Keratinocyte (primary cell): ENCODE measurements around the gene SYNDIG1. TPM values are rescaled to one million over a fixed set of nuclear protein-coding genes. Genes with fewer than 3 reads are reported as not detected.

Experiments used
- DNase-seq: peaks from one replicate; pipeline ENCODE4 v3.0.0-alpha.2; 2011; ENCODE audit warnings: low read depth, missing footprints, low spot score
- FAIRE-seq: peaks from 2 replicates; lab custom pipeline; 2011; peaks lifted over from hg19 to GRCh38; lab: Jason Lieb, UNC
- H2AFZ ChIP-seq: 2 replicates; pipeline ENCODE4 v1.6.0; 2012; ENCODE audit warnings: low read length, control low read depth, inconsistent platforms; ENCODE audit not compliant: control insufficient read depth
- H3K27ac ChIP-seq: 2 replicates; pipeline ENCODE4 v1.5.1; 2011; ENCODE audit warnings: low read length; ENCODE audit not compliant: control insufficient read depth, insufficient read depth
- H3K27me3 ChIP-seq: 3 replicates; pipeline ENCODE4 v1.6.0; 2011; ENCODE audit warnings: low read length; ENCODE audit not compliant: control insufficient read depth, insufficient read depth; ENCODE audit errors: extremely low read depth
- H3K36me3 ChIP-seq, 2 experiments: 2 replicates in 1 of 2; 3 replicates in 1 of 2; pipeline ENCODE4 v1.5.1; 2011; ENCODE audit warnings: low read length in 2 of 2, mild to moderate bottlenecking in 1 of 2; ENCODE audit not compliant: control insufficient read depth in 2 of 2, insufficient read depth in 2 of 2; ENCODE audit errors: extremely low read depth in 1 of 2
- H3K4me1 ChIP-seq: 3 replicates; pipeline ENCODE4 v1.5.1; 2011; ENCODE audit warnings: low read length; ENCODE audit not compliant: control insufficient read depth, insufficient read depth; ENCODE audit errors: extremely low read depth
- H3K4me2 ChIP-seq: 3 replicates; pipeline ENCODE4 v1.6.0; 2011; ENCODE audit warnings: low read depth, low read length; ENCODE audit not compliant: control insufficient read depth, insufficient read depth; ENCODE audit errors: extremely low read depth
- H3K4me3 ChIP-seq, 3 experiments: fragments of 200-600 bp in 1 of 3; sonication (generic) in 1 of 3; 2 replicates in 2 of 3; 3 replicates in 1 of 3; pipeline ENCODE4 v1.5.1; 2011 to 2016; ENCODE audit warnings: low read length in 3 of 3, mild to moderate bottlenecking in 3 of 3, control low read depth in 2 of 3, inconsistent platforms in 1 of 3, low read depth in 1 of 3, mixed read lengths in 1 of 3, mixed run types in 1 of 3, moderate library complexity in 1 of 3; ENCODE audit not compliant: control insufficient read depth in 2 of 3, insufficient read depth in 2 of 3; ENCODE audit errors: extremely low read depth in 1 of 3
- H3K79me2 ChIP-seq: 2 replicates; pipeline ENCODE4 v1.6.0; 2012; ENCODE audit warnings: low read length; ENCODE audit not compliant: control insufficient read depth, insufficient read depth
- H3K9ac ChIP-seq: 3 replicates; pipeline ENCODE4 v1.6.0; 2011; ENCODE audit warnings: low read length; ENCODE audit not compliant: control insufficient read depth, insufficient read depth; ENCODE audit errors: extremely low read depth
- H3K9me1 ChIP-seq: 3 replicates; pipeline ENCODE4 v1.6.0; 2011; ENCODE audit warnings: low read length; ENCODE audit not compliant: control insufficient read depth, insufficient read depth; ENCODE audit errors: extremely low read depth
- H3K9me3 ChIP-seq: 2 replicates; pipeline ENCODE4 v1.5.1; 2012; ENCODE audit warnings: low read depth, low read length; ENCODE audit not compliant: control insufficient read depth
- H4K20me1 ChIP-seq: 3 replicates; pipeline ENCODE4 v1.6.0; 2011; ENCODE audit warnings: low read length; ENCODE audit not compliant: control insufficient read depth, insufficient read depth; ENCODE audit errors: extremely low read depth
- CTCF ChIP-seq, 3 experiments: IDR thresholded peaks in 1 of 3; conservative IDR thresholded peaks in 1 of 3; optimal IDR thresholded peaks in 1 of 3; 2 replicates in 2 of 3; 3 replicates in 1 of 3; pipeline versions ENCODE3 to v1.5.1; 2011; ENCODE audit warnings: low read length in 3 of 3, mild to moderate bottlenecking in 3 of 3, moderate library complexity in 2 of 3, control low read depth in 1 of 3, inconsistent platforms in 1 of 3; ENCODE audit not compliant: insufficient read depth in 2 of 3; ENCODE audit errors: extremely low read depth in 1 of 3
- EZH2 ChIP-seq: IDR thresholded peaks from one replicate; pipeline ENCODE4 v1.6.1; 2012; ENCODE audit warnings: inconsistent platforms, mild to moderate bottlenecking, low read length, moderate library complexity
- dilution Hi-C: fragments of 300-500 bp; cut with MboI; formaldehyde crosslinking; loops from one replicate; pipeline ENCODE4 v1.7.0; 2020; ENCODE audit warnings: low sequenced_read_pairs; ENCODE audit not compliant: extremely low pct_ligation_motif_present
- polyA plus RNA-seq, 5 experiments: library from polyadenylated mRNA; depleted of rRNA in 3 of 5; stranded (reverse) in 3 of 5; stranded (forward) in 1 of 5; unstranded in 1 of 5; fragments of >200 nt; gene quantifications; 1 replicate in 1 of 5; 2 replicates in 3 of 5; 3 replicates in 1 of 5; pipeline versions ENCODE4 v1.2.1 to v1.2.3, GENCODE V29; 2011 to 2012; ENCODE audit warnings: missing spikeins in 2 of 5, low read depth in 1 of 5, low replicate concordance in 1 of 5

Gene SYNDIG1
- polyA plus RNA-seq, 1 donor (not counting 4 experiments of a cell fraction or from before 2014, with no cell fraction given): 0.38 TPM

GRCh38 chr20:24665741-24666191, 196.3 kb downstream of the SYNDIG1 start:
- H3K36me3 ChIP-seq: no peaks in the 10 kb centered on the region
- H3K9ac ChIP-seq: no peak overlapping the region
- dilution Hi-C loops: no loop called here
- TF ChIP-seq EZH2 (no peak), CTCF (optimal IDR thresholded peaks at IDR 0.05 in 1 of 3, IDR thresholded peaks at IDR 0.05 in 1 of 3, conservative IDR thresholded peaks at IDR 0.05 in 1 of 3; ENCODE audit: extremely low read depth in 1 of 3, insufficient read depth in 2 of 3, low read length in 3 of 3) (no peak)
- H3K9me3 ChIP-seq: no peaks in the 10 kb centered on the region
- H3K4me3 ChIP-seq: no peak overlapping the region
- no peaks in the 10 kb centered on the region for H3K9me1 ChIP-seq
- no peaks in the 10 kb centered on the region for H4K20me1 ChIP-seq
- FAIRE-seq: no peak
- no peak overlapping the region for H3K27ac ChIP-seq
- H3K4me1 ChIP-seq: no peaks in the 10 kb centered on the region
- H3K79me2 ChIP-seq: no peaks in the 10 kb centered on the region
- H2AFZ ChIP-seq: no peak overlapping the region
- no peaks in the 10 kb centered on the region for H3K27me3 ChIP-seq
- no peak overlapping the region for H3K4me2 ChIP-seq
- DNase-seq: no peak

DNA sequence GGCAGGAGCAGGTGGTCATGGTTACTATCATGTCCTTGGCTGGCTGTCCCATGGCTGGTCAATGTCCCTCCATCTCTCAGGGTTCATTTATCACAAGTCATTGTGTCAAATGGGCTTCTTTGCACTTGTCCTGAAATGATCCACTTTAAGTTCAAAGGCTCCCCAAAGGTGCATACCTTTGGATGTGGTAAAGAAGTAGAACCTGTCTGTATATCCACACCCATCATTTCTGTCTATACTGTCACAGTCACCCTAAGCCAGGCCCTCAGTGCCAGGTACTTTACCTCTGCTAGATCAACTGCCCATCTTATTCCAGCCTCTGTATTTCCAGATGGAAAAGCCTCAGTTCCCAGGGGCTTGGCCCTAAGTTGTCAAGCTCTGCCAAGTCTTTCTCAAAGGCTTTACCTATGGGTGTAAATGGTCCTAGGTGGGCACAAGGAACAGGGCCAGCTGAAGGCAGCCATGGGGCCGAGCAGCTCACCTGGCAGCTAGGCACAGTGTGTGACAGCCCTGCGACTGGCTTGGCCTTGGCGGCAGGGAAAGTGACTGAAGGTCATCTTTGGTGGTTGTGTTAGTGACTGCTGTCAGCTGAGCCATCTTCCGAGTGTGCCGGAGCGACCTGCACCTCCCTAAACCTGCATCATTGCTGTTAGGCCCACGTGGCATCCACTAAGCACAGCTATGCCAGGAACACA, 198.4 kb downstream of the SYNDIG1 start:
- dilution Hi-C loops: no loop called here
- no peaks in the 10 kb centered on the region for H3K9me1 ChIP-seq
- H3K9me3 ChIP-seq: no peaks in the 10 kb centered on the region
- TF ChIP-seq CTCF (optimal IDR thresholded peaks at IDR 0.05 in 1 of 3, IDR thresholded peaks at IDR 0.05 in 1 of 3, conservative IDR thresholded peaks at IDR 0.05 in 1 of 3; ENCODE audit: extremely low read depth in 1 of 3, insufficient read depth in 2 of 3, low read length in 3 of 3) (no peak), EZH2 (no peak)
- no peak overlapping the region for H3K4me2 ChIP-seq
- H3K36me3 ChIP-seq: no peaks in the 10 kb centered on the region
- H3K79me2 ChIP-seq: no peaks in the 10 kb centered on the region
- DNase-seq (no peak), FAIRE-seq (no peak)
- no peak overlapping the region for H3K9ac ChIP-seq
- H3K27ac ChIP-seq: no peak overlapping the region
- H3K27me3 ChIP-seq: no peaks in the 10 kb centered on the region
- H3K4me1 ChIP-seq: peaks cover 6% of the 10 kb centered on the region
- H3K4me3 ChIP-seq: no peak overlapping the region
- no peaks in the 10 kb centered on the region for H4K20me1 ChIP-seq
- H2AFZ ChIP-seq: no peak overlapping the region
